ENCODE data around the gene NCKAP5.

- TF ChIP-seq CTCF (IDR thresholded peaks at IDR 0.05; ENCODE audit: poor library complexity) (no peak), EZH2 (IDR thresholded peaks at IDR 0.05; ENCODE audit: borderline replicate concordance) (no peak)
These were observed 215.5 kb downstream of the NCKAP5 start for GRCh38 chr2:133352719-133353118.
